ENCODE results near the gene TAF11L14. TPM values are rescaled to one million over a fixed set of nuclear protein-coding genes. Genes with fewer than 3 reads are reported as not detected.

The TAF11L14 gene
- total RNA-seq, 1 donor from 2014 or later = not detected

- no peak overlapping the region for H3K4me3 Mint-ChIP-seq (ENCODE audit: unreplicated experiment)
- H3K4me1 Mint-ChIP-seq (ENCODE audit: unreplicated experiment) = no peaks in the 10 kb centered on the region
- TF ChIP-seq CTCF (IDR thresholded peaks at IDR 0.05; ENCODE audit: unreplicated experiment) = no peak
- no peaks in the 10 kb centered on the region for H3K36me3 Mint-ChIP-seq (ENCODE audit: low read depth, unreplicated experiment)
- DNase-seq (ENCODE audit: low spot score) = no peak
- H3K27ac Mint-ChIP-seq (ENCODE audit: unreplicated experiment) = no peak overlapping the region
- no peaks in the 10 kb centered on the region for H3K27me3 Mint-ChIP-seq (ENCODE audit: unreplicated experiment)
- no peaks in the 10 kb centered on the region for H3K9me3 Mint-ChIP-seq (ENCODE audit: unreplicated experiment)
Observed at GRCh38 chr5:17655921-17656320, 21.7 kb downstream of the TAF11L14 start.

- no peaks in the 10 kb centered on the region for H3K4me1 Mint-ChIP-seq (ENCODE audit: unreplicated experiment)
- no peak overlapping the region for H3K27ac Mint-ChIP-seq (ENCODE audit: unreplicated experiment)
- DNase-seq (ENCODE audit: low spot score) = no peak
- no peaks in the 10 kb centered on the region for H3K9me3 Mint-ChIP-seq (ENCODE audit: unreplicated experiment)
- TF ChIP-seq CTCF (IDR thresholded peaks at IDR 0.05; ENCODE audit: unreplicated experiment) = no peak
- no peaks in the 10 kb centered on the region for H3K27me3 Mint-ChIP-seq (ENCODE audit: unreplicated experiment)
- H3K4me3 Mint-ChIP-seq (ENCODE audit: unreplicated experiment) = no peak overlapping the region
- H3K36me3 Mint-ChIP-seq (ENCODE audit: low read depth, unreplicated experiment) = no peaks in the 10 kb centered on the region
Observed at GRCh38 chr5:17663182-17663581, 28.9 kb downstream of the TAF11L14 start.

- no peak for DNase-seq (ENCODE audit: low spot score)
- no peaks in the 10 kb centered on the region for H3K27me3 Mint-ChIP-seq (ENCODE audit: unreplicated experiment)
- no peak overlapping the region for H3K4me3 Mint-ChIP-seq (ENCODE audit: unreplicated experiment)
- TF ChIP-seq CTCF (IDR thresholded peaks at IDR 0.05; ENCODE audit: unreplicated experiment) = no peak
- H3K9me3 Mint-ChIP-seq (ENCODE audit: unreplicated experiment) = no peaks in the 10 kb centered on the region
- H3K36me3 Mint-ChIP-seq (ENCODE audit: low read depth, unreplicated experiment) = no peaks in the 10 kb centered on the region
- H3K4me1 Mint-ChIP-seq (ENCODE audit: unreplicated experiment) = no peaks in the 10 kb centered on the region
- no peak overlapping the region for H3K27ac Mint-ChIP-seq (ENCODE audit: unreplicated experiment)
Observed at GRCh38 chr5:17665836-17666235, 31.6 kb downstream of the TAF11L14 start.

- no peak for TF ChIP-seq CTCF (IDR thresholded peaks at IDR 0.05; ENCODE audit: unreplicated experiment)
- Mint-ChIP-seq H3K9me3 (ENCODE audit: unreplicated experiment) (no peaks in the 10 kb centered on the region), H3K4me1 (ENCODE audit: unreplicated experiment) (no peaks in the 10 kb centered on the region), H3K36me3 (ENCODE audit: low read depth, unreplicated experiment) (no peaks in the 10 kb centered on the region), H3K4me3 (ENCODE audit: unreplicated experiment) (no peak overlapping the region), H3K27ac (ENCODE audit: unreplicated experiment) (no peak overlapping the region), H3K27me3 (ENCODE audit: unreplicated experiment) (no peaks in the 10 kb centered on the region)
- no peak for DNase-seq (ENCODE audit: low spot score)
Observed at GRCh38 chr5:17666726-17667235, 32.5 kb downstream of the TAF11L14 start.

GRCh38 chr5:17670353-17670752, 36.1 kb downstream of the TAF11L14 start:
- Mint-ChIP-seq H3K27ac (ENCODE audit: unreplicated experiment) (no peak overlapping the region), H3K4me1 (ENCODE audit: unreplicated experiment) (no peaks in the 10 kb centered on the region), H3K9me3 (ENCODE audit: unreplicated experiment) (no peaks in the 10 kb centered on the region), H3K36me3 (ENCODE audit: low read depth, unreplicated experiment) (no peaks in the 10 kb centered on the region), H3K4me3 (ENCODE audit: unreplicated experiment) (no peak overlapping the region), H3K27me3 (ENCODE audit: unreplicated experiment) (no peaks in the 10 kb centered on the region)
- TF ChIP-seq CTCF (IDR thresholded peaks at IDR 0.05; ENCODE audit: unreplicated experiment) = no peak
- DNase-seq (ENCODE audit: low spot score) = no peak
